Measurements from ENCODE around the gene IPO7. TPM values are rescaled to one million over a fixed set of nuclear protein-coding genes. Genes with fewer than 3 reads are reported as not detected.

Gene IPO7
- polyA plus RNA-seq, 1 donor (not counting 4 experiments of a cell fraction or from before 2014, with no cell fraction given) = 115 TPM

DNA sequence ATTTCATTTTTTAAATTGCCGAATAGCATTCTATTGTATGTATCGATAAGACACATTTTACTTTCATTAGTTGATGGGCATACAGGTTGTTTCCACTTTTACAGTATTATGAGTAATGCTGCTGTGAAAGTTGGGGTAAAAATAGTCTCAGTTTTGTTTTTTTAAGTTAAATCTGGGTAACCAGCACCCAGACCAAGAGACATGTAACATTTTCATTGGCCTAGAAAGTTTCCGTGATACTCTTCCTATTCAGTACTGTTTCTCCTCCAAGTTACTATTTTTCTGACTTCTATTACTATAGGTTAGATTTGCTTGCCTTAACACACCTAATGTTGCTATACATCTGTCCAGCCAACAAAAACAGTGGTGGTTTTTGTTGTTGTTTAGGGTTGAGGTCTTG is 12.3 kb downstream of the IPO7 start:
- peaks cover 48% of the 10 kb centered on the region for H4K20me1 ChIP-seq (ENCODE audit: control insufficient read depth, extremely low read depth, insufficient read depth, low read length)
- TF ChIP-seq, protein P1, sequence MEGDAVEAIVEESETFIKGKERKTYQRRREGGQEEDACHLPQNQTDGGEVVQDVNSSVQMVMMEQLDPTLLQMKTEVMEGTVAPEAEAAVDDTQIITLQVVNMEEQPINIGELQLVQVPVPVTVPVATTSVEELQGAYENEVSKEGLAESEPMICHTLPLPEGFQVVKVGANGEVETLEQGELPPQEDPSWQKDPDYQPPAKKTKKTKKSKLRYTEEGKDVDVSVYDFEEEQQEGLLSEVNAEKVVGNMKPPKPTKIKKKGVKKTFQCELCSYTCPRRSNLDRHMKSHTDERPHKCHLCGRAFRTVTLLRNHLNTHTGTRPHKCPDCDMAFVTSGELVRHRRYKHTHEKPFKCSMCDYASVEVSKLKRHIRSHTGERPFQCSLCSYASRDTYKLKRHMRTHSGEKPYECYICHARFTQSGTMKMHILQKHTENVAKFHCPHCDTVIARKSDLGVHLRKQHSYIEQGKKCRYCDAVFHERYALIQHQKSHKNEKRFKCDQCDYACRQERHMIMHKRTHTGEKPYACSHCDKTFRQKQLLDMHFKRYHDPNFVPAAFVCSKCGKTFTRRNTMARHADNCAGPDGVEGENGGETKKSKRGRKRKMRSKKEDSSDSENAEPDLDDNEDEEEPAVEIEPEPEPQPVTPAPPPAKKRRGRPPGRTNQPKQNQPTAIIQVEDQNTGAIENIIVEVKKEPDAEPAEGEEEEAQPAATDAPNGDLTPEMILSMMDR (optimal IDR thresholded peaks at IDR 0.05 in 1 of 3, IDR thresholded peaks at IDR 0.05 in 1 of 3, conservative IDR thresholded peaks at IDR 0.05 in 1 of 3; ENCODE audit: extremely low read depth in 1 of 3, insufficient read depth in 2 of 3, low read length in 3 of 3) = no peak
- no peak for TF ChIP-seq EZH2 (IDR thresholded peaks at IDR 0.05; ENCODE audit: low read length)
- FAIRE-seq = no peak

DNA sequence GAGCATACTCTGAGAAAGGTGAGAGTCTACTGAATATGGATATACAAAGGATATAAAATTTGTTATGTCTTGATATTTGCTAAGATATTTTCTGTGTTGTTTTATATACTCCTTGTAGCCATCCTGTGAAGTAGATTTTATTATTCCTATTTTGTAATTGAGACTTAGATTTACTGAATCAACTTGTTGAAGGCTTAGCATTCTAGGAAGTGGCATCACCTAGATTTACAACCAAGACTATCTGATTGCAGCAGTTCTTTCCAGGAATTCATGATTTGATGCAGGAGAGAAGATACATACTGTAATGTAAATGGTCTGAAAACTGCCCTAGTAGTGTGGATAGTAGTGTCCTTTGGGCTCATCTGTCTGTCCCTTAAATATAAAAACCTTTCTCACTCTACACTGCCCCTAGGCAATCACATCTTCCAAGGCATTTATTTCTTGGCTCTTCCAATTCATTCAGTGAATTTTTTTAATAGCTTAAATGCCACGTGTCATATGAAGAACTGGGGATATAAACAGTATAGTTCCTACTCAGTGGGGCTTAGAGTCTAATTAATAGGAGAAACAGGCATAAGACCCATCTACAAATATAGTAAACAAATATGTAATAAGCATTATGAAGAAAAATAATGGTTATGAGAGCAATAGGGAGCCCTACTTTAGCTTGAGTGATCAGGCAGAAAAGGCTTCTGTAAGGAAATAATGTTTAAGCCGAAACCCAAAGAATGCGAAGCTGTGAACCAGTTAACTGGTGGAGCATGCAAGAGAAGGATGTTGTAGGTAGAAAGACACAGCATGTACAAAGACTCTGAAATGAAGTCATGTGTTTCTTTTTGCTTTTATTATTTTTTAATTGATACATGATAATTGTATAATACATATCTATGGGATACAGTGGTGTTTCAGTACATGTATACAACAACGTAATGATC is 13.6 kb downstream of the IPO7 start:
- H4K20me1 ChIP-seq (ENCODE audit: control insufficient read depth, extremely low read depth, insufficient read depth, low read length) = peaks cover 44% of the 10 kb centered on the region
- H2AFZ ChIP-seq (ENCODE audit: control insufficient read depth, low read length) = no peak overlapping the region
- no peak overlapping the region for H3K9ac ChIP-seq (ENCODE audit: control insufficient read depth, extremely low read depth, insufficient read depth, low read length)
- FAIRE-seq (no peak), DNase-seq (ENCODE audit: low read depth, low spot score) (no peak)
- no peaks in the 10 kb centered on the region for H3K9me3 ChIP-seq (ENCODE audit: control insufficient read depth, low read depth, low read length)
- no peaks in the 10 kb centered on the region for H3K4me1 ChIP-seq (ENCODE audit: control insufficient read depth, extremely low read depth, insufficient read depth, low read length)
- TF ChIP-seq, protein P1 (optimal IDR thresholded peaks at IDR 0.05 in 1 of 3, IDR thresholded peaks at IDR 0.05 in 1 of 3, conservative IDR thresholded peaks at IDR 0.05 in 1 of 3; ENCODE audit: extremely low read depth in 1 of 3, insufficient read depth in 2 of 3, low read length in 3 of 3) = no peak
- TF ChIP-seq EZH2 (IDR thresholded peaks at IDR 0.05; ENCODE audit: low read length) = no peak
- H3K9me1 ChIP-seq (ENCODE audit: control insufficient read depth, extremely low read depth, insufficient read depth, low read length) = no peaks in the 10 kb centered on the region
- peaks cover 0 to 12% of the 10 kb centered on the region in 2 experiments for H3K36me3 ChIP-seq (ENCODE audit: control insufficient read depth in 2 of 2, extremely low read depth in 1 of 2, insufficient read depth in 2 of 2, low read length in 2 of 2)
- peaks cover 97% of the 10 kb centered on the region for H3K79me2 ChIP-seq (ENCODE audit: control insufficient read depth, insufficient read depth, low read length)
- H3K4me2 ChIP-seq (ENCODE audit: control insufficient read depth, extremely low read depth, insufficient read depth, low read depth, low read length) = no peak overlapping the region
- no peak overlapping the region for H3K27ac ChIP-seq (ENCODE audit: control insufficient read depth, insufficient read depth, low read length)
- no peak overlapping the region for H3K4me3 ChIP-seq (ENCODE audit: control insufficient read depth in 2 of 3, extremely low read depth in 1 of 3, insufficient read depth in 2 of 3, low read depth in 1 of 3, low read length in 3 of 3)
- dilution Hi-C loops (cut with MboI; ENCODE audit: extremely low pct_ligation_motif_present, low sequenced_read_pairs) = no loop called here
- no peaks in the 10 kb centered on the region for H3K27me3 ChIP-seq (ENCODE audit: control insufficient read depth, extremely low read depth, insufficient read depth, low read length)

More for the DNA sequence above, 12.3 kb downstream of the IPO7 start:
- Histone ChIP-seq H3K27me3 (ENCODE audit: control insufficient read depth, extremely low read depth, insufficient read depth, low read length) (no peaks in the 10 kb centered on the region), H3K4me3 (ENCODE audit: control insufficient read depth in 2 of 3, extremely low read depth in 1 of 3, insufficient read depth in 2 of 3, low read depth in 1 of 3, low read length in 3 of 3) (no peak overlapping the region), H3K4me2 (ENCODE audit: control insufficient read depth, extremely low read depth, insufficient read depth, low read depth, low read length) (no peak overlapping the region), H3K27ac (ENCODE audit: control insufficient read depth, insufficient read depth, low read length) (no peak overlapping the region), H3K9me3 (ENCODE audit: control insufficient read depth, low read depth, low read length) (no peaks in the 10 kb centered on the region), H3K36me3 (ENCODE audit: control insufficient read depth in 2 of 2, extremely low read depth in 1 of 2, insufficient read depth in 2 of 2, low read length in 2 of 2) (peaks cover 0 to 17% of the 10 kb centered on the region in 2 experiments), H3K4me1 (ENCODE audit: control insufficient read depth, extremely low read depth, insufficient read depth, low read length) (no peaks in the 10 kb centered on the region), H3K79me2 (ENCODE audit: control insufficient read depth, insufficient read depth, low read length) (peaks cover 98% of the 10 kb centered on the region), H3K9me1 (ENCODE audit: control insufficient read depth, extremely low read depth, insufficient read depth, low read length) (no peaks in the 10 kb centered on the region), H3K9ac (ENCODE audit: control insufficient read depth, extremely low read depth, insufficient read depth, low read length) (no peak overlapping the region), H2AFZ (ENCODE audit: control insufficient read depth, low read length) (no peak overlapping the region)
- dilution Hi-C loops (cut with MboI; ENCODE audit: extremely low pct_ligation_motif_present, low sequenced_read_pairs) = no loop called here
- no peak for DNase-seq (ENCODE audit: low read depth, low spot score)

All from keratinocyte (primary cell).